SH-SY5Y (cell line): ENCODE results near the gene CKMT2.

Source experiments
- GATA2 ChIP-seq: IDR thresholded peaks from 2 replicates; pipeline ENCODE4 v1.6.1; 2011; ENCODE audit warnings: mild to moderate bottlenecking, low read depth, low read length
- GATA3 ChIP-seq: IDR thresholded peaks from 2 replicates; pipeline ENCODE4 v1.6.1; 2011; ENCODE audit warnings: low read depth, mild to moderate bottlenecking, low read length, moderate library complexity

DNA sequence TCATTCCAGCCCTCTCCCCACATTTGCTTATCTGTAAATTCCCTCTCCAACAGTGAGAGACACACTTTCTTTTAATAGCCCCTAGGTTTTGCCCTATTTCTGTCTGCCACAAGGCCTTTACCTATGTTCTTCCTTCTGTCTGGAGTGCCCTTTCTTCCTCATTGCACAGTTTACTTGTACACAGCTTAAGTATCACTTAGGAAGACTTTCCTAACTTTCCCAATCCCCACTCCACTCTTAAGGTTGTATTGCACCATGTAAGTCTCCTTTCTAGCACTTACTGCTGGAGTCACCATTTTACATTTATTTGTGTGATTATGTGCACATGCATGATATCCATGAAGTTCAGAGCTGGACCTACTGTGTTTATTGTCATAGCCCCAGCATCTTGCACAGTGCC, 10.8 kb upstream of the CKMT2 start:
- TF ChIP-seq GATA2: no peak
- TF ChIP-seq GATA3: no peak
